Islet of Langerhans (tissue), 1 donor: ENCODE measurements around the gene JAK1.
"Not testable (repeated sequence)": the region's sequence is repeated elsewhere in the genome, so short reads cannot be mapped to it uniquely, and the experiment has no call there.

Experiments used
- FAIRE-seq: peaks from one replicate; lab custom pipeline; 2011; peaks lifted over from hg19 to GRCh38; lab: Jason Lieb, UNC

Gene JAK1

GRCh38 chr1:64830030-64830651, 136.2 kb downstream of the JAK1 start:
- FAIRE-seq, result no peak

GRCh38 chr1:64829411-64830029, 136.8 kb downstream of the JAK1 start:
- no peak for FAIRE-seq

- no peak for FAIRE-seq
These were observed 137.5 kb downstream of the JAK1 start for GRCh38 chr1:64828829-64829228.

- no peak for FAIRE-seq
These were observed 139.4 kb downstream of the JAK1 start for GRCh38 chr1:64826991-64827390.

GRCh38 chr1:64823691-64824476, 142.5 kb downstream of the JAK1 start:
- peak; percentile 98 for FAIRE-seq

GRCh38 chr1:64822621-64823020, 143.7 kb downstream of the JAK1 start:
- FAIRE-seq, result no peak

GRCh38 chr1:64820572-64820971, 145.8 kb downstream of the JAK1 start:
- not testable (repeated sequence) for FAIRE-seq

- FAIRE-seq, result not testable (repeated sequence)
These were observed 149.0 kb downstream of the JAK1 start for GRCh38 chr1:64817364-64817763.

- FAIRE-seq, result no peak
These were observed 151.9 kb downstream of the JAK1 start for GRCh38 chr1:64814427-64814826.

GRCh38 chr1:64811131-64811530, 155.2 kb downstream of the JAK1 start:
- FAIRE-seq, result no peak

- FAIRE-seq, result no peak
These were observed 156.3 kb downstream of the JAK1 start for GRCh38 chr1:64810001-64810400.

- FAIRE-seq, result no peak
These were observed 157.0 kb downstream of the JAK1 start for GRCh38 chr1:64809309-64809708.

GRCh38 chr1:64801851-64802523, 164.4 kb downstream of the JAK1 start:
- no peak for FAIRE-seq

GRCh38 chr1:64798872-64799271, 167.5 kb downstream of the JAK1 start:
- no peak for FAIRE-seq

GRCh38 chr1:64790832-64791487, 175.4 kb downstream of the JAK1 start:
- FAIRE-seq, result no peak
